ENCODE measurements around the gene DAP. TPM values are rescaled to one million over a fixed set of nuclear protein-coding genes. Genes with fewer than 3 reads are reported as not detected.

The DAP gene
- polyA plus RNA-seq, 1 experiment: 117 TPM

DNA sequence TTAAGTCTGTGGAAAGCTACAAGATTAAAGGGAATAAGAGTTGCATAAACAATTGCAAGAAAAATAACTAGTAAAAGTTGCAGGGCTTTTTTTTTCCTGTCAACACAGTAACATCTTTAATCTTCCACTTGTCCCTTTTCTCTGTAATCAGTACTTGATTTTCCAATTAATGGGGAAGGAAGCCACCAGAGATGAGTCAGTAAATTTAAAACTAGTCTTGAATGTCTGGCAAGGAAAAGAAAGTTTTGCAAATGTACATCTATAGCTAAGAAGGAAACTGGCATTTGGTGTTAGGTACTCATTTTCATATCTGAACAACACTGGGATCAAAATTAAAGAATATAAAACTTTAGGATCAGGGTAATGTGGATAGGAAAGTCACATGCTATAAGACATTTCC lies 17.1 kb downstream of the DAP start:
- DNase-seq (ENCODE audit: low read depth, low spot score): no peak
- Histone ChIP-seq H3K27me3 (ENCODE audit: control insufficient read depth, insufficient read depth, low read length) (no peaks in the 10 kb centered on the region), H3K4me3 (ENCODE audit: low read depth, low read length) (no peak overlapping the region), H3K27ac (ENCODE audit: low read depth, low read length) (no peak overlapping the region), H3K9me3 (ENCODE audit: control insufficient read depth, insufficient read depth, low read length) (peaks cover 7% of the 10 kb centered on the region)
- POLR2A ChIA-PET: no interaction called here
- CTCF ChIA-PET: interaction anchor here (0.5 to 3.2 kb wide), 3 partner anchors 19 to 291 kb away, joined by 3 to 9 read pairs (median 3); no protein-coding TSS in a partner anchor
- TF ChIP-seq, protein P1, sequence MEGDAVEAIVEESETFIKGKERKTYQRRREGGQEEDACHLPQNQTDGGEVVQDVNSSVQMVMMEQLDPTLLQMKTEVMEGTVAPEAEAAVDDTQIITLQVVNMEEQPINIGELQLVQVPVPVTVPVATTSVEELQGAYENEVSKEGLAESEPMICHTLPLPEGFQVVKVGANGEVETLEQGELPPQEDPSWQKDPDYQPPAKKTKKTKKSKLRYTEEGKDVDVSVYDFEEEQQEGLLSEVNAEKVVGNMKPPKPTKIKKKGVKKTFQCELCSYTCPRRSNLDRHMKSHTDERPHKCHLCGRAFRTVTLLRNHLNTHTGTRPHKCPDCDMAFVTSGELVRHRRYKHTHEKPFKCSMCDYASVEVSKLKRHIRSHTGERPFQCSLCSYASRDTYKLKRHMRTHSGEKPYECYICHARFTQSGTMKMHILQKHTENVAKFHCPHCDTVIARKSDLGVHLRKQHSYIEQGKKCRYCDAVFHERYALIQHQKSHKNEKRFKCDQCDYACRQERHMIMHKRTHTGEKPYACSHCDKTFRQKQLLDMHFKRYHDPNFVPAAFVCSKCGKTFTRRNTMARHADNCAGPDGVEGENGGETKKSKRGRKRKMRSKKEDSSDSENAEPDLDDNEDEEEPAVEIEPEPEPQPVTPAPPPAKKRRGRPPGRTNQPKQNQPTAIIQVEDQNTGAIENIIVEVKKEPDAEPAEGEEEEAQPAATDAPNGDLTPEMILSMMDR (IDR thresholded peaks at IDR 0.05; ENCODE audit: low read depth, low read length): no peak

DNA sequence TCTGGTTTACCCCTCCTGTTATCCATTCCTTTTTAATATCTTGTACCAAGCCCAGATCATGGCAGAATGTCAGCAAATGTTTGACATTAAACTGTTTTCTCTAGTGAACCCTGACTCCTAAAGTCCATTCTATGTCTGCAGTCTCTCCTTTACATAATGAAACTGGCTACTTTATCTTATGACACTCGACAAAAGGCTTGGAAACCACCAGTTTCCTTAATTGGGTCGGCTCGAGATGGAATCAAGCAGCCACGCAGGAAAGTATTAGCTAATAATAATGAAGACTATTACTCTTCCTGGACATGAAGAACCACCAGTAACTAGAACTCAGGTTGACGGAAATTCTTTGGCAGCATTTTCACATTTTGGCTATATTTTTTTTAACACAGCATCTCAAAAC lies 17.5 kb downstream of the DAP start:
- Histone ChIP-seq H3K4me3 (ENCODE audit: low read depth, low read length) (no peak overlapping the region), H3K9me3 (ENCODE audit: control insufficient read depth, insufficient read depth, low read length) (peaks cover 7% of the 10 kb centered on the region), H3K27ac (ENCODE audit: low read depth, low read length) (no peak overlapping the region), H3K27me3 (ENCODE audit: control insufficient read depth, insufficient read depth, low read length) (no peaks in the 10 kb centered on the region)
- DNase-seq (ENCODE audit: low read depth, low spot score): no peak
- POLR2A ChIA-PET: no interaction called here
- TF ChIP-seq, protein P1 (IDR thresholded peaks at IDR 0.05; ENCODE audit: low read depth, low read length): no peak
- CTCF ChIA-PET: interaction anchor here (1.5 to 3.2 kb wide), 2 partner anchors 43 to 291 kb away, joined by 4 to 9 read pairs; no protein-coding TSS in a partner anchor

GRCh38 chr5:10741661-10742060 lies 19.4 kb downstream of the DAP start:
- H3K9me3 ChIP-seq (ENCODE audit: control insufficient read depth, insufficient read depth, low read length): peaks cover 7% of the 10 kb centered on the region
- H3K27me3 ChIP-seq (ENCODE audit: control insufficient read depth, insufficient read depth, low read length): no peaks in the 10 kb centered on the region
- H3K27ac ChIP-seq (ENCODE audit: low read depth, low read length): no peak overlapping the region
- POLR2A ChIA-PET: no interaction called here
- DNase-seq (ENCODE audit: low read depth, low spot score): no peak
- CTCF ChIA-PET: interaction anchor here (1.3 kb wide), 1 partner anchor 115 kb away, joined by 3 read pairs; no protein-coding TSS in a partner anchor
- TF ChIP-seq, protein P1 (IDR thresholded peaks at IDR 0.05; ENCODE audit: low read depth, low read length): no peak
- H3K4me3 ChIP-seq (ENCODE audit: low read depth, low read length): no peak overlapping the region

- Histone ChIP-seq H3K4me3 (ENCODE audit: low read depth, low read length) (no peak overlapping the region), H3K27me3 (ENCODE audit: control insufficient read depth, insufficient read depth, low read length) (no peaks in the 10 kb centered on the region), H3K9me3 (ENCODE audit: control insufficient read depth, insufficient read depth, low read length) (peaks cover 7% of the 10 kb centered on the region), H3K27ac (ENCODE audit: low read depth, low read length) (no peak overlapping the region)
- ChIA-PET POLR2A (no interaction called here), CTCF (no interaction called here)
- TF ChIP-seq, protein P1 (IDR thresholded peaks at IDR 0.05; ENCODE audit: low read depth, low read length): no peak
- DNase-seq (ENCODE audit: low read depth, low spot score): no peak
These were observed 20.6 kb downstream of the DAP start for GRCh38 chr5:10740384-10740783.

DNA sequence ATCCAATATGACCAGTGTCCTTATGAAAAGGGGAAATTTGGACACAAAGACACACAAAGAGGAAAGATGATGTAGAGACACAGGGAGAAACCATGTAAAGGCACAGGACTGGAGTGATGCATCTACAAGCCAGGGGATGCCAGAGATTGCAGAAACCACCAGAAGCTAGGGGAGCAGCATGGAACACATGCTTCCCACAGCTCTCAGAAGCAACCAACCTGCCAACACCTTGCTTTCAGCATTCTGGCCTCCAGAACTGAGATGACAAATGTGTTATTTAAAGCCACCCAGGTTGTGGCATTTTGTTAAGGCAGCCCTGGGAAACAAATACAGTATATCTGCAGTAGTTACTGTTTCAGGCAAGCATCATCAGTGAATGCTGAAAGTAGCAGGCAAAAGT lies 23.2 kb downstream of the DAP start:
- H3K27me3 ChIP-seq (ENCODE audit: control insufficient read depth, insufficient read depth, low read length): no peaks in the 10 kb centered on the region
- TF ChIP-seq, protein P1 (IDR thresholded peaks at IDR 0.05; ENCODE audit: low read depth, low read length): no peak
- ChIA-PET POLR2A (no interaction called here), CTCF (interaction anchor here (1.9 kb wide), 1 partner anchor 119 kb away, joined by 5 read pairs; no protein-coding TSS in a partner anchor)
- H3K9me3 ChIP-seq (ENCODE audit: control insufficient read depth, insufficient read depth, low read length): peaks cover 7% of the 10 kb centered on the region
- H3K4me3 ChIP-seq (ENCODE audit: low read depth, low read length): no peak overlapping the region
- H3K27ac ChIP-seq (ENCODE audit: low read depth, low read length): no peak overlapping the region
- DNase-seq (ENCODE audit: low read depth, low spot score): no peak

All from AG04450 (cell line).